ENCODE measurements around the gene MORC3.

DNA sequence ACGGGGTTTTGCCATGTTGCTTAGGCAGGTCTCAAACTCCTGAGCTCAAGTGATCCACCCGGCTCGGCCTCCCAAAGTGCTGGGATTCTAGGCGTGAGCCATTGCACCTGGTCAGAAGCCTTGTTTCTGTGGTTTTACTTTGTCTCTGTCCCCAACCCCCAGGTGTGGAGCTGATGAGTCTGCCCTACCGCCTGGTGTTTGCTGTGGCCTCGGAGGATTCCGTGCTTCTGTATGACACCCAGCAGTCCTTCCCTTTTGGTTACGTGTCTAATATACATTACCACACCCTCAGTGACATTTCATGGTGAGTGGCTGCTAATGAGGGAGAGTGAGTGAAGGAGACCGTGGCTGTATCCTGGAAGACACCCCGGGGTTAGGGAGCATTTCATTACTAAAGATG is 91.3 kb downstream of the MORC3 start:
- TF ChIP-seq, protein P1, sequence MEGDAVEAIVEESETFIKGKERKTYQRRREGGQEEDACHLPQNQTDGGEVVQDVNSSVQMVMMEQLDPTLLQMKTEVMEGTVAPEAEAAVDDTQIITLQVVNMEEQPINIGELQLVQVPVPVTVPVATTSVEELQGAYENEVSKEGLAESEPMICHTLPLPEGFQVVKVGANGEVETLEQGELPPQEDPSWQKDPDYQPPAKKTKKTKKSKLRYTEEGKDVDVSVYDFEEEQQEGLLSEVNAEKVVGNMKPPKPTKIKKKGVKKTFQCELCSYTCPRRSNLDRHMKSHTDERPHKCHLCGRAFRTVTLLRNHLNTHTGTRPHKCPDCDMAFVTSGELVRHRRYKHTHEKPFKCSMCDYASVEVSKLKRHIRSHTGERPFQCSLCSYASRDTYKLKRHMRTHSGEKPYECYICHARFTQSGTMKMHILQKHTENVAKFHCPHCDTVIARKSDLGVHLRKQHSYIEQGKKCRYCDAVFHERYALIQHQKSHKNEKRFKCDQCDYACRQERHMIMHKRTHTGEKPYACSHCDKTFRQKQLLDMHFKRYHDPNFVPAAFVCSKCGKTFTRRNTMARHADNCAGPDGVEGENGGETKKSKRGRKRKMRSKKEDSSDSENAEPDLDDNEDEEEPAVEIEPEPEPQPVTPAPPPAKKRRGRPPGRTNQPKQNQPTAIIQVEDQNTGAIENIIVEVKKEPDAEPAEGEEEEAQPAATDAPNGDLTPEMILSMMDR (IDR thresholded peaks at IDR 0.05; ENCODE audit: insufficient read depth, low read length, poor library complexity, severe bottlenecking), result no peak
- no peak for TF ChIP-seq EZH2phosphoT487 (conservative IDR thresholded peaks at IDR 0.05; ENCODE audit: low read length)
